WTC11 (cell line): ENCODE data around the gene VSIR.

Experiments
- ELF4 ChIP-seq: sonication (generic); formaldehyde crosslinking; IDR thresholded peaks from 2 replicates; pipeline ENCODE4 v1.8.1; 2022; ENCODE audit warnings: low read depth, mild to moderate bottlenecking, moderate library complexity, missing genetic modification reagents
- FOXP1 ChIP-seq: sonication (generic); formaldehyde crosslinking; IDR thresholded peaks from 2 replicates; pipeline ENCODE4 v1.8.0; 2022; ENCODE audit warnings: missing genetic modification reagents, mild to moderate bottlenecking, moderate library complexity, borderline replicate concordance
- IRF2 ChIP-seq: sonication (generic); formaldehyde crosslinking; IDR thresholded peaks from 2 replicates; pipeline ENCODE4 v1.8.0; 2022; ENCODE audit warnings: low read depth, missing genetic modification reagents, borderline replicate concordance
- KAT7 ChIP-seq: sonication (generic); formaldehyde crosslinking; IDR thresholded peaks from 2 replicates; pipeline ENCODE4 v1.8.1; 2023; ENCODE audit warnings: missing genetic modification reagents, mild to moderate bottlenecking, borderline replicate concordance
- OVOL2 ChIP-seq: fragments of 250-450 bp; sonication (Bioruptor Pico); IDR thresholded peaks from 2 replicates; pipeline ENCODE4 v1.9.0; 2021; ENCODE audit warnings: mild to moderate bottlenecking, borderline replicate concordance
- TEAD1 ChIP-seq: sonication (generic); formaldehyde crosslinking; IDR thresholded peaks from 2 replicates; pipeline ENCODE4 v1.8.0; 2022; ENCODE audit warnings: mild to moderate bottlenecking, missing genetic modification reagents
- ZNF138 ChIP-seq: sonication (generic); formaldehyde crosslinking; conservative IDR thresholded peaks from 2 replicates; pipeline ENCODE4 v1.8.1; 2022; ENCODE audit warnings: mild to moderate bottlenecking, moderate library complexity, missing genetic modification reagents
- TF ChIP-seq, protein P1 (sequence below): fragments of 200-600 bp; IDR thresholded peaks from 2 replicates; pipeline ENCODE4 v1.8.0; 2022; ENCODE audit warnings: antibody characterized with exemption
- TF ChIP-seq, protein P2 (sequence below): sonication (generic); formaldehyde crosslinking; IDR thresholded peaks from 2 replicates; pipeline ENCODE4 v1.8.0; 2022; ENCODE audit warnings: mild to moderate bottlenecking, missing genetic modification reagents
- TF ChIP-seq, protein P3 (sequence below): sonication (generic); formaldehyde crosslinking; conservative IDR thresholded peaks from 2 replicates; pipeline ENCODE4 v1.8.1; 2022; ENCODE audit warnings: mild to moderate bottlenecking, missing genetic modification reagents

DNA sequence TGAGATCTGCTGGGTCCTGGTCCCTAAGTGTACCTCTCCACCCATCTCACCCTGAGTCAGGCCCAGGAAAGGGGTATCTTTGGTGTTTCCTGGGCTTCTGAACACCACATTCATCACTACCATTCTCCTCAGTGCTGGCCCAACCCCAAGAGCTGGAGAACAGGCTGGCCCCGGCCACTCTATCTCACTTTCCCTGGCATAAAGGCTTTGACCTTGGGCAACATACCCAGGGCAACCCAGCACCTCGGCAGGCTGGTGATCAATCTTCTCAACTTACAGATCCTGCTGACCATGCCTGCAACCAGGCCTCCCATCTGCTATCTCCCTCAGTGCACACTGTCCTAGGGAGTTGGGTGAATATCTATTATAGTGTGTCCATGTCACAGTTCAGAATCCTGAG is 2.1 kb downstream of the VSIR start:
- TF ChIP-seq KAT7 (CRISPR knock-in tag) = no peak
- TF ChIP-seq TEAD1 (CRISPR knock-in tag) = no peak
- TF ChIP-seq, protein P1, sequence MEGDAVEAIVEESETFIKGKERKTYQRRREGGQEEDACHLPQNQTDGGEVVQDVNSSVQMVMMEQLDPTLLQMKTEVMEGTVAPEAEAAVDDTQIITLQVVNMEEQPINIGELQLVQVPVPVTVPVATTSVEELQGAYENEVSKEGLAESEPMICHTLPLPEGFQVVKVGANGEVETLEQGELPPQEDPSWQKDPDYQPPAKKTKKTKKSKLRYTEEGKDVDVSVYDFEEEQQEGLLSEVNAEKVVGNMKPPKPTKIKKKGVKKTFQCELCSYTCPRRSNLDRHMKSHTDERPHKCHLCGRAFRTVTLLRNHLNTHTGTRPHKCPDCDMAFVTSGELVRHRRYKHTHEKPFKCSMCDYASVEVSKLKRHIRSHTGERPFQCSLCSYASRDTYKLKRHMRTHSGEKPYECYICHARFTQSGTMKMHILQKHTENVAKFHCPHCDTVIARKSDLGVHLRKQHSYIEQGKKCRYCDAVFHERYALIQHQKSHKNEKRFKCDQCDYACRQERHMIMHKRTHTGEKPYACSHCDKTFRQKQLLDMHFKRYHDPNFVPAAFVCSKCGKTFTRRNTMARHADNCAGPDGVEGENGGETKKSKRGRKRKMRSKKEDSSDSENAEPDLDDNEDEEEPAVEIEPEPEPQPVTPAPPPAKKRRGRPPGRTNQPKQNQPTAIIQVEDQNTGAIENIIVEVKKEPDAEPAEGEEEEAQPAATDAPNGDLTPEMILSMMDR = no peak
- TF ChIP-seq OVOL2 (CRISPR knock-in tag) = no peak
- TF ChIP-seq, protein P2, sequence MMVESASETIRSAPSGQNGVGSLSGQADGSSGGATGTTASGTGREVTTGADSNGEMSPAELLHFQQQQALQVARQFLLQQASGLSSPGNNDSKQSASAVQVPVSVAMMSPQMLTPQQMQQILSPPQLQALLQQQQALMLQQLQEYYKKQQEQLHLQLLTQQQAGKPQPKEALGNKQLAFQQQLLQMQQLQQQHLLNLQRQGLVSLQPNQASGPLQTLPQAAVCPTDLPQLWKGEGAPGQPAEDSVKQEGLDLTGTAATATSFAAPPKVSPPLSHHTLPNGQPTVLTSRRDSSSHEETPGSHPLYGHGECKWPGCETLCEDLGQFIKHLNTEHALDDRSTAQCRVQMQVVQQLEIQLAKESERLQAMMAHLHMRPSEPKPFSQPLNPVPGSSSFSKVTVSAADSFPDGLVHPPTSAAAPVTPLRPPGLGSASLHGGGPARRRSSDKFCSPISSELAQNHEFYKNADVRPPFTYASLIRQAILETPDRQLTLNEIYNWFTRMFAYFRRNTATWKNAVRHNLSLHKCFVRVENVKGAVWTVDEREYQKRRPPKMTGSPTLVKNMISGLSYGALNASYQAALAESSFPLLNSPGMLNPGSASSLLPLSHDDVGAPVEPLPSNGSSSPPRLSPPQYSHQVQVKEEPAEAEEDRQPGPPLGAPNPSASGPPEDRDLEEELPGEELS (CRISPR knock-in tag) = no peak
- no peak for TF ChIP-seq ZNF138 (CRISPR knock-in tag)
- TF ChIP-seq IRF2 (CRISPR knock-in tag) = no peak
- TF ChIP-seq FOXP1 = no peak
- TF ChIP-seq ELF4 (CRISPR knock-in tag) = no peak
- TF ChIP-seq, protein P3, sequence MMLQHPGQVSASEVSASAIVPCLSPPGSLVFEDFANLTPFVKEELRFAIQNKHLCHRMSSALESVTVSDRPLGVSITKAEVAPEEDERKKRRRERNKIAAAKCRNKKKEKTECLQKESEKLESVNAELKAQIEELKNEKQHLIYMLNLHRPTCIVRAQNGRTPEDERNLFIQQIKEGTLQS (CRISPR knock-in tag) = no peak
